Stimulated activated naive CD4-positive, alpha-beta T cell (primary cell): ENCODE measurements around the gene DDX39B.

Experiments used
- DNase-seq, 6 experiments: peaks; one replicate each; lab custom pipeline; 2025; lab: John Stamatoyannopoulos, UW

The DDX39B gene

DNA sequence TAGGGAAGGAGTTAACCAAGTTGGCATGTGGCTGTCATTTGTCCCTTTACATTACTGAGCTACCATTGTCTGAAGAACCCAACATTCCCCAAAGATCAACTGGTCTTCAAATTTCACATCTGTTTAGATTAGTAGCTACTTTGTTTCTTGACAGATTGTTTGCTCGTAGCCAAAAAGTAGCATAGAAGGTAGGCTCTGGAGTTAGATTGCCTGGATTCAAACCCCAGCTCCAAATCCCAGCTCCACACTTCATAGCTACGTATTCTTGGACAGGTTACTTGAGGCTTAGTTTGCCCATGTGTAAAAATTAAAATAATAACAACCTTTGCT lies 6.7 kb upstream of the DDX39B start:
- no peak for DNase-seq

DNA sequence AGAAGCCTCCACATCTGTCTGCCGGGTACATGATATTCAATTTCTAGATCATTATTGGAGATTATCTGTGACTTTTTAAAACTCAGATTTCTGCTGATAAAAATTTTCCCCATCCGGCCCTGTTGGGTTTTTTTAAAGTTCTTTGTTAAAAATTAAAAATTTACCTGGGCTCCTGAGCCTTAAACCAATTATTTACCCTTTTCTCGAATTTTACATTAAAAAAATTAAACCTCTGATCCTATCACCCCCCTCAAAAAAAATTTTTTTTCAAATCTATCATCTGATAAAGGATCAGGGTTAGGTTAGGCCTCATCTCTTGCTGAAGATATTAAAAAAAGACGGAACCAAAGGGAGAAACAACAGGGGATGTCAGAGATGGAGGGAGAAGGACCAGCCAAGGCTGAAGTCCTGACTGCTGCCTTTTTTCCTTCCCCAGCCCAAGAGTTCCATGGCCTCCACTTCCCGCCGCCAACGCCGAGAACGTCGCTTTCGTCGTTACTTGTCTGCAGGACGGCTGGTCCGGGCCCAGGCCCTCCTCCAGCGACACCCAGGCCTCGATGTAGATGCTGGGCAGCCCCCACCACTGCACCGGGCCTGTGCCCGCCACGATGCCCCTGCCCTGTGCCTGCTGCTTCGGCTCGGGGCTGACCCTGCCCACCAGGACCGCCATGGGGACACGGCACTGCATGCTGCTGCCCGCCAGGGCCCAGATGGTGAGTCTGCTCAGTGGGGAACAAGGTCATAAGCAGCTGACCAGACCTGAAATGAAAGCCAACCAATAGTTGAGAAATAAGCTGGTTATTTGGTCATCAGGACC lies 6.1 kb upstream of the DDX39B start:
- DNase-seq = no peak

DNA sequence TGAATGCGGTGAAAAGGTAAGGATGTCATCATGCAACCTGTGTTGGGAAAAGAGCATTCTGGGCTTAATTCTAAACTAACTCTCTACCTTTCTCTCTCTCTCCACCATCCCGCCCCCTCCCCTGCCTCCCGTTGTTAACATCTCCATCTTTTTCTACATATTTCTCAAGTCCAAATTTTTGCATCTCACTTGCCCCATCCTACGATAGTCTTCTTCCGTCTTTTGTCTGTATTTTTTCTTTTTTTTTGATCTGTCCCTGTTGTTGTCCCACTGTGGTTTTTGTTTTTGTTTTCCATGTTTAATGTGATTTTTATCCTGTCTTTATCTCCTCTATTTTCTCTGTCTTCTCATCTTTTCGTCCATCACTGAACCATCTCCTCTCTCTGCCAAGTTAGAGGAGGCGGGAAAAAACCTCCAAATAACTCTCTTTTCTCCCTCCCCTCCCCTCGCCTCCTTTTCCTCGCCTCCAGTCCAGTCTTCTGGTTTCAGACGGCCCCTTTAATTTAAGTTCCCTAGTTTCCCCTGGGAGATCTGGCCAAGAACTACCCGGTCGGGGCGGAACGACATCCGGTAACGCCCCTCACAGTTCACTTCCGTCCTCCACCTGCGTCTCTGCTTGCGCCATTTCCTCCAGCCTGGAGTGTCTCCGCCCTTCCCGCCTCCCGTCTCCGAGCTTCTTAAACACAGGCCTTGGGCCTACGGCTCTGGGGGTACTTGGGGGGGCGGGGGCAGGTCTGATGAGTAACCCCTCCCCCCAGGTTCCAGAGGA lies 5.3 kb upstream of the DDX39B start, which contains the start of gene NFKBIL1:
TSS of gene NFKBIL1 (plus strand) at position 651 of the 769 bp plus-strand sequence. CDS start at position 738, 87 bp downstream.
- peak; percentile 78 to 86 (median 80) for DNase-seq

DNA sequence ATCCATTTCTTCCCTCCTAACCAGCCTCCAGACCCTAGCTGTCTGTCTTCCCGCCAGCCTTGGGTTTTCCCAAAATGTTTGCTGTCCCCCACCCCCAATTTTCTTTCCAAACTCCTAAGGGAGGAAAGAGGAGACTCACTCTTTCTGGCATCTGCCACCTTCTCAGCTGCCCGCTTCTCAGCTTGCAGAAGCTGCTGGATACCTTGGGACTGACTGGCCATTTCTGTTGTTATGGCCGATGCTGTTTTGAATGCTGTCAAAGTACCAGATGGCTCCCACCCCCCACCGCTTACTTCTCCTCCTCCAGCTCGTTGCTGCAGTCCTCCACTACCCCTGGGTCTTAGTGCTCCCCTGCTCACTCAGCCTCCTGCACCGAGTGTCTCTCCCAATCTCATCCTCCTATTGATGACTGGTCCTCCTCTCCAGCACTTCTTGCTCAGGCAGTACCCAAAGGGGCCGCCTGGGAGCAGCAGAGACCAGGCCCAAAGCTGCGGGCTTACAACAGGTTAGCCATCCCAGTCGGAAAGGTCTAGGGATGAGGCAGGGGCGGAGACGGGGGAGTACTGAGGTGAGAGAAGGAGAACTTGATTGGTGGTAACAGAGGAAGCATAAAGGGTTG lies 4.6 kb upstream of the DDX39B start, which contains the start of gene ATP6V1G2:
TSS of gene ATP6V1G2 (minus strand) at position 270 of the 619 bp plus-strand sequence. CDS start at position 221, 49 bp downstream.
- DNase-seq = peak; percentile 62 to 83 (median 76)

DNA sequence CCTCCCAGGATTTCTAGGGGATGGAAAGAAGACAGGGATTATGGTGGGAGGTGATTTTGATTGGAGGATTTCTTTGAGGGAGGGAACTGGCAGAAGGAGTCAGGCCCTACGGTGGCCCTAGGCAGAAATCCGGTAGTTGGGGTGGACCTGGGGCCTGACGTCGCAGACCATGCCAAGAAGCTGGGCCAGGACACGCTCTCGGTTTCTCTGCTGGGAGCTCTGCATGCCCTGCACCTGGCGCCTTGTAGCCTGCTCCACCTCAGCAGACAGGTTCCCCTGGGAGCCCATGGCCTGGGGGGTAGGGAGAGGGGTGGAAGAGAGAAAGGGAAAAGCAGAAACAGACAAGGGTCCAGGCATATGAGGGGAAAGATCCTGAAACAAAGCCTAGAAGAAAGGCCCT lies 3.5 kb upstream of the DDX39B start:
- no peak for DNase-seq

DNA sequence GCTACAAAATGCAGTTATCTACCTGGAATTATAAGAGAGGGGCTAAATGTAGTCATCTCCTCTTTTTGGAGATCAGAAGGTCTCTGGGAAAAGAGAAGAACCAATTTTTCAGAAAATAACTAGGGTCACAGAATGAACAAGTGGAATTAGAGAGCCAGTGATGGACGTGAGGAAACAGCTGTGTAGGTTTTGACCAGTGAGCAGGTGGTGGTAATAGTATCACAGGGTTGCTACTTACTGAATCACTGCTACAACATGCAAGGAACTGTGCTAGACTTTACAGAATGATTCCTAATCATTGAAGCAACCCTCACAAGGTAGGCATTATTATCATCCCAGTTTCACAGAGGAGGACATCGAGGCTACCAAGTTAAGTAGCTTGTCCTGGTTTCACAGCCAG lies 2.9 kb upstream of the DDX39B start:
- no peak for DNase-seq

DNA sequence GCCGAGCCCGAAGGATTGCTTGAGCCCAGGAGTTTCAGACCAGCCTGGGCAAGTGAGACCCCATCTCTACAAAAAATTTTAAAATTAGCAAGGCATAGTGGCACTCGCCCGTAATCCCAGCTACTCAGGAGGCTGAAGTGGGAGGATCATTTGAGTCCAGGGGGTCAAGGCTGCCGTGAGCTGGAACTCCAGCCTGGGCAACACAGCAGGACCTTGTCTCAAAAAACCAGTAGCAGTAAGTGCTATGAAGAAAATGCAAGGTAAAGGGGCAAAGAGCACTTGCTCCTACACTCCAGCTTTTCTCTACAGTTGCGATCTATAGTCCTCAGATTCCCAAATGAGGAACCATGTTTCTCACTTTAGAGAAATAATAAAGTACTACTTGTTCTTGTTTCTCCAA lies 1.8 kb upstream of the DDX39B start:
- DNase-seq = no peak

DNA sequence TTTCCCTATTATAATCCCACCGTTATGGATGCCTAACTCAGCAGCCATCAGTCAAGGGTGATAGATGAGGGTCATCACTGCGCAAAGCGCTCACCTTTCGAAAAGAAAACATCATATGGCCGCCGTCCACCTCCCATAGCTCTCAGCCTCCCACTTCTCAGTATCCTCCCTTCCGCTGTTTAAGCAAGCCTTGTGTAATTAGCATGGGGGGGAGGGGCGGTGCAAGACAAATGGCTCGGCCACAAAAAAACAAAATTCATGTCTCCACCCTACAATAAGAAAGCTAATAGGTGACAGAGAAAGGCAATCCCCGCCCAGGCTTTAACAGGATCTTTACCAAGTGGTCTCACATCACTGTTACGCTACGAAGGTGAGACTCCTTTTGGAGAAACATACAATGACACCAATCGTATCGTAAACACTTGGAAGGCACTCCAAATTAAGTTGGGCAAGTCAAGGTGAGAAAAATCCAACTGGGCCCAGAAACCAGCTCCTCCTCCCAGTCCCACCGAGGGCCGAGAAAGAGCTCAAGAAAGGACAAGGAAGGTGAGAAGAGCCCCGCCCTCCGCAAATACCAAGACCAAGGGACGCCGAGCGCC lies 645 bp downstream of the DDX39B start:
- peak; percentile 48 to 88 (median 65) for DNase-seq

DNA sequence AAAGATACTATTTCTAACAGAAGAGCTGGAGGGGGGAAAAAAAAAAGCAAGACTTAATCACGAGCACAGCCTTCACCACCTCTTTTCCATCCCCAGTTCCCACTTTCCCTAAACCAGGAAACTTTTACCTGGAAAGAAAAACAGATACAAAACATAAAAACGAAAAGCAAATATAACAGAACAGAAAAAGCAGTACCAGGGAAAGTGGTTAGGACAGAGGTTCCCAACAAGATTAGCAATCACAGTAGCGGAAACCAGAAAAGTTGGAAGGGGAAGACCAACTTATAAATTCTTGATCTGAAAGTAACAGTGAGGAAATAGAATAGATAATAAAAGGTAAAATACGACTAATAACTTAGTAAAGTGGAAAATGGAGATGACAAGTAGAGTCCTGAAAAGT lies 1.2 kb downstream of the DDX39B start:
- DNase-seq = no peak

DNA sequence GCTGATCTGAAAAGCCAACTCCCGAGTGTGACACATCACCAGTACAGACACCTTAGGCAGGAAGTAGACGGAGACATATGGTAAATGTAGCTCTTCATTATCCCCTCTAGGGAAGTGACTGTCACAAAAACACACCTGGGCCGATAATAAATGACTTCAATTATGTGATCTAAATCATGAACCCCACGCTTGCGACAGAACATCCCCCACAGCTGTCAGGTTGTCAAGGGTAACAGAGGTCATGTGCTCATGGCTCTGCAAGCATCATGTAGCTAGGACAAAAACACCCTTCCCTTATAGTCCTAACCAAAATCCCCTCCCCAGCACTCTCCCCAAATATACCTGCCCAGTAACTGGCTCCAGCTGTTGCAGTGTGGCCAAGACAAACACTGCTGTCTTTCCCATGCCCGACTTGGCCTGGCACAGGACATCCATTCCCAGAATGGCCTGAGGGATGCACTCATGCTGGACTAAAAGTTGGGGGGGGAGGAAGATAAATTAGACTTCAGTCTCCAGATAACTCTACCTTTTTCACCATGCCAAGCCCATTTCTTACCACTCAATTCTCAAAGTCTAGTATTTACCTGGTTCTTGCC lies 2.9 kb downstream of the DDX39B start:
- peak in 1 of 6 experiments; percentile 8 for DNase-seq

DNA sequence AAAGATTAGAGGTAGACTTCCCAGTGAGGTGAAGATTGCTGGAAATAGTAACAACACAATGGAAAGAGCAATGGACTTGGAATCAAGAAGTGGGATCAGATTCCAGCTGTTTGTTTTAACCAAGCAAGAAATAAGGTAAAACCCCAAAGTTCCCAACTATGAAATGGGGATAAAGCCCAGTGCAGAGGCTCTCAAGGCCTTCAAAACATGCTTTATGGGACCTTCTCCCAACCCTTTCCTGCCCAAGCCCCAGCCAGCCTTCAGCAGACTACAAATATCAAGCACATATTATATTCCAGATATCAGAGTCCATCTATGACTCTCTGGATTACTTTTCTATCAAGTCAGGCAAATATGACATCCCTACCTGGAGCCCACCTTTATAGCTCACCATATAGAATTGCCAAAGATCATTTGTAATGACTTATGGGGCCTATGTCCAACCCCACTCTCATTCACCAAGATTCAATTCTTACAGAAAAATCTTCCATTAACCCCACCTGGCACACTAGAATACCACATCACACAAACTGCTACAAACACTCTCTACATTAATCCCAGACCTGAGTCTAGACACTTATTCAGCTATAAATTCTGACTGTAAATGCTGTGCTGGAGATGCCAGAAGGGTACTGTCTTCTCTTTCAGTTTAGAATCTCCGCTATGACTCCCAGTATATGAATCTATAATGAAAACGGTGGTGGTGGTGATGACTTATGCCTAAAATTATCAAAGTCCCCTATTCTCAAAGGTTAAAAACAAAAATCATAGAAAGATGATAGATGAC lies 6.1 kb downstream of the DDX39B start:
- DNase-seq = no peak

DNA sequence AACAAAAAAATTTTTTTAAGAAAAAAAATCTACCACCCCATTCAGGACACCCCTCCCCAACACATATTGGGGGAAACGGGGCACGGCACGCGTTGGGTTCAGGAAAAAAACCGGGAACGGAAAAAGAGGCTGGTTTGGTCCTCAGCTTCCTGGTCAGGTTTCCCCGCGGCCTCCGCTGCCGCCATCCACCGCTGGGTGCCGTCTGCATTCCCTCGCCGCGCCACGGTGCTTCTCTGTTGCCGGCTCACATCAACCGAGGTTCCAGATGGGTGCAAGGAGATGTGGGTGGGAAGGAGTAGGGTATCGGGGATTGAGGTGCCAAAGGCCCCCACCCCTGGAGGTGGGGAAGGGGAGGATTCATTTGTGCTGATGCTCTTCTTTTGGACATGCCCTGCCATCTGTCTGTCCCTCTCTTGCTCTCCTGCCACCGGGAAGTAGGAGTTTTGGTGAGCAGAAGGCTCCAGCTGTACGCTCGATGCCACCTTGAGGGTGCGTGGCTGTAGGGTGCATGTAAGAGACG lies 7.2 kb downstream of the DDX39B start:
- no peak for DNase-seq

DNA sequence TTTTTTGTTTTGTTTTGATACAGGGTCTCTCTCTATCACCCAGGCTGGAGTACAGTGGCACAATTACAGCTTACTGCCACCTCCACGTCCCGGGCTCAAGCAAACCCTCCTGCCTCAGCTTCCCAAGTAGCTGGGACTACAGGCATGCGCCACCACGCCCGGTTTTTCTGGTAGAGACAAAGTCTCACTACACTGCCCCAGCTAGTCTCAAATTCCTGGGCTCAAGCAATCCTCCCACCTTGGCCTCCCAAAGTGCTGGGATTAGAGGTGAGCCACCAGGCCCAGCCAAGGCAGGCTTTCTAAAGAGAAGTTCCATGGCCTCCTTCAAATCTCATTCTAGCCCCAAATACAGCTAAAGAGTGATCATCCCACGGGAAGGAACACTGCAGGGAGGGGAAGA lies 7.8 kb downstream of the DDX39B start:
- no peak for DNase-seq

DNA sequence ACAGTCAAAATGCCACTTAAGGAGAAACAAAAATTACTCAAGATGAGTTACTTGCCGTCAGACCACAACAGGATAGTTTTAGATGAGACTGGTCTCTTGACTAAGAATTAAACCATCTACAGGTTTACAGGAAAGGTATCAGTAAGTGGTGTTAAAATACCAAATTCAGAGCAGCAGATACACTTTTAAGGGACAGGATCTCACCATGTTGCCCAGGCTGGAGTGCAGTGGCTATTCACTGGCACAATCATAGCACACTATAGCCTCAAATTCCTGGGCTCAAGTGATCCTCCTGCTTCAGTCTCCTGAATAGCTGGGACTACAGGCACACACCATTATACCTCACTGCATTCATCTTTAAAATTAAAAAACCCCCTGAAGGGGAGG lies 8.4 kb downstream of the DDX39B start:
- no peak for DNase-seq

DNA sequence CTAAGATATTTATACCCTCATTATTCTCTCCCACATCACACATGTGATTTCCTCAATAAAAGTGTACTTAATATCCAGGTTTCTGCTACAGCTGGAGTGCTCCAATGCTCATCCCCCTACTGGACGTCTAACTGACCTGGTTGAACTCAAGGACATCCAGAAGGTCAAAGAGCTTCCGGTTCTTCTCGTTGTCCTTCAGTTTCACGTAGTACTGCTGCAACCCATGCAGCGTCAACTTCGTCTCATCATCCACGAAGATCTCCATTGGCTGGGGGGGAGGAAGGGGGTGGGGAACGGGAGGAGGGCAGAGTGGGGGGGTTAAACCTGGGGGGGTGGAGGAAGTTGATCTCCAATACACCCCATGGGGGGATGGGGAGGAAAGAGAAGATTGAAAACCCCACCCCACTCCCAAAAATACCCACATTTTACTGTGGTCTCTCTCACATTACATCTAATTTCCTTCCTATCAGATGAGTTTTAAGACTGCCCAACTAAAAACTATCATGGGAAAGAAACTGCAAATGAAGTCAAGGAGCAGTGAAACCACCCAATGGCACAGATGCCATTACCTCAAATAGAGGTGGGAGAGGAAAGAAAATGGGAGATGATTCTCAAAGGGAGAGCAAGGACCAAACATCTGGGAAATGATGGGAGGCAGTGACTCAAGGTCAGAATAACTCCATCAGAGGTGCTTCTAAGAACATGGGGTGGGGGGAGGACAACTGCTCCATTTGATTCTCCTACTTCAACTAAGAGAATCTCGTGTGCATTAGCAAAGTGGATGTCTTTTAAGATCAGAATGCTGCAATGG lies 9.0 kb downstream of the DDX39B start:
- no peak for DNase-seq

DNA sequence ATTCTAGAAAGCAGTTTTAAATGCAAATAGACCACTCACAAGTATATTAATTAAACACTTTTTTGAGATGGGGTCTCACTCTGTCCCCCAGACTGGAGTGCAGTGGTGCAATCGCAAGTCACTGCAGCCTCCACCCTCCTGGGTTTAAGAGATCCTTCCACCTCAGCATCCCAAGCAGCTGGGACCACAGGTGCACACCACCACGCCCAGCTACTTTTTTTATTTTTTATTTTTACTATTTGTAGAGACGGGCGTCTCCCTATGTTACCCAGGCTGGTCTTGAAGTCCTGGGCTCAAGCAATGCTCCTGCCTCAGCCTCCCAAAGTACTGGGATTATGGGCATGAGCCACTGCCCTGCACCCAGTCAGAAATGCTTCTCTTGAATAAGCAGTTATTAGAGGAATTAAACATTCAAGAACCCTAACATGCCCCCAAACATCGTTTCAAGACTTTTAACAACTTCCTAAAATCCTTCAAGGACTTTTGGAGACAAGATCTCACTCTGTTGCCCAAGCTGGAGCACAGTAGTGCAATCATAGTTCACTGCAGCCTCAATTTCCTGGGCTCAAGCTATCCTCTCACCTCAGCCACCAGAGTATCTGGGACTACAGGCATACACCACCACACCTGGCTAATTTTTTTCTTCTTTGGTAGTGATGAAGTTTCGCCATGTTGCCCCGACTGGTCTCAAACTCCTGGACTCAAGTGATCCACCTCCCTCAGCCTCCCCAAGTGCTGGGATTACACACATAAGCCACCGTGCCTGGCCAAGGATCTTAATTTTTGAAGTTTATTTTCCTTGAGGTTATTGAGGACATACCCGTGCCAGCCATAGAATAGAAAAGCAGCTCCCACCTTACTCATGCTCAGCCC lies 9.8 kb downstream of the DDX39B start:
- DNase-seq = no peak

DNA sequence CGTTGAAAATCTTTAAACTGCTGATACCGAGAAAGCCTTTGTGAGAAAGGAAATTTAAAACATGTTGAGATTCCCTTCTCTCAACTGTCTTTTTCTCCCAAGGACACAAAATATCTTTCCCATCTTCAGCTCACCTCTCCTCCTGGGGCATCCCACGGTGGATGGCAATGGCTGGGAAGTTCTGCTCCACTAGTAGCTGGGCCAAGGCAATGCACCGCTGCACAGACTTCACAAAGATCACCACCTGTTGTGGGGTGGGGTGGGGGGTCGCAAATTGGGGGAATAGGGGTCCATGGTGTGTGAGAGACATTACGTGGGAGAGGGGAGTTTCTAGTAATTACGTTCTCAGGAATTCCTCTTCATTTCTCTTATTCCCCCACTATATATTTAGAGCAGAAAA lies 10.6 kb downstream of the DDX39B start:
- DNase-seq = no peak

DNA sequence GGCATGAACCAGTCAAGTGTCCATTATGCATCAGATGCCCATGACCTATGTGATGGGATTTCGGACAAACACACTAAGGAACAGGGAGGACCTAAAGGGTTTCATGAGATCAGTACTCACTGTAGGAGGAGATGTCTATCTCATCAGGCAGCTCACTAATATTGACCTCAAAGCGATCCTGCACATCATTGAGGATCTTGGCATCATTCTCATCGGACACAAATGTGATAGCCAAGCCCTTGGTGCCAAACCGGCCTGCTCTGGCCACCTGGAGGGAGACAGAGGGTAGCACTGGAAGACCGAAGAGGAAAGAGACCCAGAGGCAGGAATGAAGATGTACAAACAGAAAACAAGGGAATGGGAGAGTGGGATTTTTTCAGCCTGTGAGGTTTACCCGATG lies 11.1 kb downstream of the DDX39B start:
- DNase-seq = no peak
